ENCODE measurements around the gene RETREG2.
"Not testable (repeated sequence)": the region's sequence is repeated elsewhere in the genome, so short reads cannot be mapped to it uniquely, and the experiment has no call there.

RETREG2 gene

GRCh38 chr2:219197388-219197787 is 19.3 kb downstream of the RETREG2 start:
- no peak for DNase-seq (ENCODE audit: low spot score)

- no peak for DNase-seq (ENCODE audit: low spot score)
Observed at GRCh38 chr2:219198974-219199373, 20.9 kb downstream of the RETREG2 start.

GRCh38 chr2:219199470-219200211 is 21.6 kb downstream of the RETREG2 start:
- DNase-seq (ENCODE audit: low spot score), result no peak

- DNase-seq (ENCODE audit: low spot score), result not testable (repeated sequence)
Observed at GRCh38 chr2:219200502-219201326, 22.6 kb downstream of the RETREG2 start.

- DNase-seq (ENCODE audit: low spot score), result not testable (repeated sequence)
Observed at GRCh38 chr2:219201331-219201730, 23.3 kb downstream of the RETREG2 start.

GRCh38 chr2:219204425-219205164 is 26.5 kb downstream of the RETREG2 start:
- no peak for DNase-seq (ENCODE audit: low spot score)

GRCh38 chr2:219205165-219205538 is 27.1 kb downstream of the RETREG2 start:
- no peak for DNase-seq (ENCODE audit: low spot score)

- no peak for DNase-seq (ENCODE audit: low spot score)
Observed at GRCh38 chr2:219205981-219206327, 27.9 kb downstream of the RETREG2 start.

GRCh38 chr2:219206328-219207133 is 28.5 kb downstream of the RETREG2 start, which contains the start of gene ZFAND2B:
Gene ZFAND2B, plus strand, starts transcription at chr2:219206782. Its CDS starts 206 bp downstream, at chr2:219206988.
- DNase-seq (ENCODE audit: low spot score), result peak; percentile 99

- no peak for DNase-seq (ENCODE audit: low spot score)
Observed at GRCh38 chr2:219207134-219207883, 29.2 kb downstream of the RETREG2 start.

- DNase-seq (ENCODE audit: low spot score), result peak; percentile 32
Observed at GRCh38 chr2:219207884-219208740, 30.0 kb downstream of the RETREG2 start.

GRCh38 chr2:219209236-219210195 is 31.4 kb downstream of the RETREG2 start:
- DNase-seq (ENCODE audit: low spot score), result no peak

GRCh38 chr2:219210196-219210885 is 32.3 kb downstream of the RETREG2 start:
- DNase-seq (ENCODE audit: low spot score), result no peak

GRCh38 chr2:219210886-219211362 is 32.8 kb downstream of the RETREG2 start:
- no peak for DNase-seq (ENCODE audit: low spot score)

- DNase-seq (ENCODE audit: low spot score), result no peak
Observed at GRCh38 chr2:219213026-219213415, 34.9 kb downstream of the RETREG2 start.

GRCh38 chr2:219213486-219214071 is 35.5 kb downstream of the RETREG2 start:
- DNase-seq (ENCODE audit: low spot score), result no peak

GRCh38 chr2:219214141-219214540 is 36.1 kb downstream of the RETREG2 start:
- no peak for DNase-seq (ENCODE audit: low spot score)

GRCh38 chr2:219214786-219215185 is 36.7 kb downstream of the RETREG2 start:
- no peak for DNase-seq (ENCODE audit: low spot score)

All from AG20443 (cell line).